Heart left ventricle (tissue), 13 donors: ENCODE results near the gene PTPRD.

ENCODE experiments used
- POLR2A ChIP-seq, 2 donors: fragments of 450-650 bp; IDR thresholded peaks; one replicate each; pipeline ENCODE4 v1.6.1; 2017; ENCODE audit warnings: antibody characterized with exemption in 2 of 2, mild to moderate bottlenecking in 2 of 2, moderate library complexity in 2 of 2
- TF ChIP-seq, protein P1 (sequence below), 12 donors: fragments of 200-600 bp; sonication (generic) in 4 of 12; IDR thresholded peaks; one replicate each; pipeline versions ENCODE4 v1.5.0 to v1.8.0; 2018 to 2022; ENCODE audit warnings: antibody characterized with exemption in 12 of 12, mild to moderate bottlenecking in 5 of 12
- donor health status: ischemic (EF 13 %, LVEDD 7.1; RV severe dilation, severe dysfunction).
- donor health status: DM: no; HTN: yes; CAD: no.
- donor health status: DM: no; HTN: no; CAD: no.
- donor health status: ischemic (EF 25% LVEDD 6.9; RV normal size, moderate dysfunction).
- donor health status: ischemic (EF 25% LVEDD 5.7; RV mildly dilated, moderate dysfunction).
- donor health status: ischemic (EF 35%, LVEDD 5.7; RV mildly dilated, moderate dysfunction).
- donor health status: nonischemic (EF 11% LVEDD 7.7; RV severe dilation, severe dysfunction).
- donor health status: DM: yes; HTN: yes; CAD: no.
- donor health status: PGD.
- donor health status: ischemic (EF 29% LVEDD 5.4; RV normal size, mild dysfunction).
- donor health status: nonischemic (EF 23%, LVEDD 6.1; RV moderate dilation, normal function).

DNA sequence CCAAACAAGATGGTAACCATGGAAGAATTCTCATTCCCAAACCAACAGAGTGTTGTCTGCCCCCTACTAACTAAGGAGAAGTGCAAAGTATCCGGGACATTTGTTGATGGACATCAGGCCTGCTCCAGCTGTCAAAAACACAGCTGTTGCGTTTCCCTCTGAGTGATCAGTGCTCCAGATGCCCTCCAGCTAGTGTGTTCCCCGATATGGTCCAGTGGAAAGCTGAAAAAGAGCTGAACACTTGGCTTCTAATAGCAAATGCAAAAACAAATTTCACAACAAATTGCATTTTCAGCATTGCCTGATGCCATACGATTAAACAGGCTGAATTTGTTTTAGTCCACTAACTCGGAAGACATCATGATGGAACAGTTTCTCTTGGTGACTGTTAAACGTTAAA is 1398.7 kb downstream of the PTPRD start:
- no peak for TF ChIP-seq POLR2A (IDR thresholded peaks at IDR 0.05)
- TF ChIP-seq, protein P1, sequence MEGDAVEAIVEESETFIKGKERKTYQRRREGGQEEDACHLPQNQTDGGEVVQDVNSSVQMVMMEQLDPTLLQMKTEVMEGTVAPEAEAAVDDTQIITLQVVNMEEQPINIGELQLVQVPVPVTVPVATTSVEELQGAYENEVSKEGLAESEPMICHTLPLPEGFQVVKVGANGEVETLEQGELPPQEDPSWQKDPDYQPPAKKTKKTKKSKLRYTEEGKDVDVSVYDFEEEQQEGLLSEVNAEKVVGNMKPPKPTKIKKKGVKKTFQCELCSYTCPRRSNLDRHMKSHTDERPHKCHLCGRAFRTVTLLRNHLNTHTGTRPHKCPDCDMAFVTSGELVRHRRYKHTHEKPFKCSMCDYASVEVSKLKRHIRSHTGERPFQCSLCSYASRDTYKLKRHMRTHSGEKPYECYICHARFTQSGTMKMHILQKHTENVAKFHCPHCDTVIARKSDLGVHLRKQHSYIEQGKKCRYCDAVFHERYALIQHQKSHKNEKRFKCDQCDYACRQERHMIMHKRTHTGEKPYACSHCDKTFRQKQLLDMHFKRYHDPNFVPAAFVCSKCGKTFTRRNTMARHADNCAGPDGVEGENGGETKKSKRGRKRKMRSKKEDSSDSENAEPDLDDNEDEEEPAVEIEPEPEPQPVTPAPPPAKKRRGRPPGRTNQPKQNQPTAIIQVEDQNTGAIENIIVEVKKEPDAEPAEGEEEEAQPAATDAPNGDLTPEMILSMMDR (IDR thresholded peaks at IDR 0.05), result no peak
